Measurements from ENCODE around the gene SIPA1L3.

The SIPA1L3 gene

DNA sequence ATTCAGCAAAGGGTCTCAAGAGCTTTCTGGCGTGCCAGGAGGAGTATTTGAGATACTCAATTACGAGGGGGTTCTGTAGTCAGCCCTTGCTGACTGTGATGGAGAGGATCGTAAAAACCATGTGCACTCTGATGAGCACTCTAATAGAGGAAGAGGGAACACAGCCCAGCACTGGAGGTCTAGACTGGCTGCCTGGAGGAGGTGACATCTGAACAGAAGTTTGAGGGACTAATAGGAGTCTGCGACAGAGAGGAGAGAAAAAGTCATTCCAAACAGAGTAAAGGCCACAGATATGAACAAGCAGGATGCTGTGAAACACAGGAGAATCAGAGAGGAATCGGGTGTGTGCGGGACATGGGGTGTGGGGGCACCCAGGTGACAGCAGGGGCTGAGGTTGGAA is 237.7 kb downstream of the SIPA1L3 start:
- no peak for DNase-seq
- Histone ChIP-seq H3K27me3 (replicated peaks; ENCODE audit: insufficient read depth, low read length) (no peaks in the 10 kb centered on the region), H3K36me3 (replicated peaks; ENCODE audit: insufficient read depth, low read length) (no peaks in the 10 kb centered on the region)

GRCh38 chr19:38145623-38146022 is 238.6 kb downstream of the SIPA1L3 start:
- TF ChIP-seq EZH2phosphoT487 (IDR thresholded peaks at IDR 0.05; ENCODE audit: low read length), result no peak
- TF ChIP-seq EZH2 (optimal IDR thresholded peaks at IDR 0.05; ENCODE audit: low read depth, low read length), result no peak
- TF ChIP-seq, protein P1, sequence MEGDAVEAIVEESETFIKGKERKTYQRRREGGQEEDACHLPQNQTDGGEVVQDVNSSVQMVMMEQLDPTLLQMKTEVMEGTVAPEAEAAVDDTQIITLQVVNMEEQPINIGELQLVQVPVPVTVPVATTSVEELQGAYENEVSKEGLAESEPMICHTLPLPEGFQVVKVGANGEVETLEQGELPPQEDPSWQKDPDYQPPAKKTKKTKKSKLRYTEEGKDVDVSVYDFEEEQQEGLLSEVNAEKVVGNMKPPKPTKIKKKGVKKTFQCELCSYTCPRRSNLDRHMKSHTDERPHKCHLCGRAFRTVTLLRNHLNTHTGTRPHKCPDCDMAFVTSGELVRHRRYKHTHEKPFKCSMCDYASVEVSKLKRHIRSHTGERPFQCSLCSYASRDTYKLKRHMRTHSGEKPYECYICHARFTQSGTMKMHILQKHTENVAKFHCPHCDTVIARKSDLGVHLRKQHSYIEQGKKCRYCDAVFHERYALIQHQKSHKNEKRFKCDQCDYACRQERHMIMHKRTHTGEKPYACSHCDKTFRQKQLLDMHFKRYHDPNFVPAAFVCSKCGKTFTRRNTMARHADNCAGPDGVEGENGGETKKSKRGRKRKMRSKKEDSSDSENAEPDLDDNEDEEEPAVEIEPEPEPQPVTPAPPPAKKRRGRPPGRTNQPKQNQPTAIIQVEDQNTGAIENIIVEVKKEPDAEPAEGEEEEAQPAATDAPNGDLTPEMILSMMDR (IDR thresholded peaks at IDR 0.05; ENCODE audit: low read length), result no peak

More for the DNA sequence above, 237.7 kb downstream of the SIPA1L3 start:
- Histone ChIP-seq H3K4me2 (ENCODE audit: low read depth, low read length) (no peak overlapping the region), H3K9ac (ENCODE audit: low read length) (no peak overlapping the region), H3F3A (ENCODE audit: insufficient read depth, low read length) (no peaks in the 10 kb centered on the region), H3K27ac (ENCODE audit: low read length) (no peak overlapping the region), H4K20me1 (ENCODE audit: insufficient read depth, low read length) (no peaks in the 10 kb centered on the region), H3K9me3 (replicated peaks; ENCODE audit: insufficient read depth, low read length) (no peaks in the 10 kb centered on the region), H3K79me2 (ENCODE audit: low read length) (no peaks in the 10 kb centered on the region), H3K4me1 (ENCODE audit: low read length) (no peaks in the 10 kb centered on the region), H2AFZ (ENCODE audit: low read length) (no peak overlapping the region), H3K4me3 (ENCODE audit: low read length) (no peak overlapping the region), H3K9me2 (replicated peaks; ENCODE audit: insufficient read depth, low read length) (no peaks in the 10 kb centered on the region)
- TF ChIP-seq EZH2phosphoT487 (IDR thresholded peaks at IDR 0.05; ENCODE audit: low read length) (no peak), EZH2 (optimal IDR thresholded peaks at IDR 0.05; ENCODE audit: low read depth, low read length) (no peak)
- TF ChIP-seq, protein P1 (IDR thresholded peaks at IDR 0.05; ENCODE audit: low read length), result no peak

GRCh38 chr19:38148337-38148736 is 241.3 kb downstream of the SIPA1L3 start:
- H3K9ac ChIP-seq (ENCODE audit: low read length), result no peak overlapping the region
- no peaks in the 10 kb centered on the region for H3K27me3 ChIP-seq (replicated peaks; ENCODE audit: insufficient read depth, low read length)
- no peak for DNase-seq
- H3K4me2 ChIP-seq (ENCODE audit: low read depth, low read length), result no peak overlapping the region
- no peaks in the 10 kb centered on the region for H3K9me3 ChIP-seq (replicated peaks; ENCODE audit: insufficient read depth, low read length)
- H4K20me1 ChIP-seq (ENCODE audit: insufficient read depth, low read length), result no peaks in the 10 kb centered on the region
- TF ChIP-seq EZH2 (optimal IDR thresholded peaks at IDR 0.05; ENCODE audit: low read depth, low read length) (no peak), EZH2phosphoT487 (IDR thresholded peaks at IDR 0.05; ENCODE audit: low read length) (no peak)
- TF ChIP-seq, protein P1 (IDR thresholded peaks at IDR 0.05; ENCODE audit: low read length), result no peak
- no peak overlapping the region for H2AFZ ChIP-seq (ENCODE audit: low read length)
- no peak overlapping the region for H3K4me3 ChIP-seq (ENCODE audit: low read length)
- no peaks in the 10 kb centered on the region for H3F3A ChIP-seq (ENCODE audit: insufficient read depth, low read length)
- no peaks in the 10 kb centered on the region for H3K9me2 ChIP-seq (replicated peaks; ENCODE audit: insufficient read depth, low read length)
- no peak overlapping the region for H3K27ac ChIP-seq (ENCODE audit: low read length)
- H3K4me1 ChIP-seq (ENCODE audit: low read length), result no peaks in the 10 kb centered on the region
- H3K36me3 ChIP-seq (replicated peaks; ENCODE audit: insufficient read depth, low read length), result no peaks in the 10 kb centered on the region
- H3K79me2 ChIP-seq (ENCODE audit: low read length), result no peaks in the 10 kb centered on the region

More at GRCh38 chr19:38145623-38146022, 238.6 kb downstream of the SIPA1L3 start:
- no peaks in the 10 kb centered on the region for H3K9me3 ChIP-seq (replicated peaks; ENCODE audit: insufficient read depth, low read length)
- H3K4me1 ChIP-seq (ENCODE audit: low read length), result no peaks in the 10 kb centered on the region
- H3K27ac ChIP-seq (ENCODE audit: low read length), result no peak overlapping the region
- no peaks in the 10 kb centered on the region for H3F3A ChIP-seq (ENCODE audit: insufficient read depth, low read length)
- H2AFZ ChIP-seq (ENCODE audit: low read length), result no peak overlapping the region
- H3K36me3 ChIP-seq (replicated peaks; ENCODE audit: insufficient read depth, low read length), result no peaks in the 10 kb centered on the region
- H4K20me1 ChIP-seq (ENCODE audit: insufficient read depth, low read length), result no peaks in the 10 kb centered on the region
- DNase-seq, result no peak
- H3K9me2 ChIP-seq (replicated peaks; ENCODE audit: insufficient read depth, low read length), result no peaks in the 10 kb centered on the region
- no peak overlapping the region for H3K9ac ChIP-seq (ENCODE audit: low read length)
- no peaks in the 10 kb centered on the region for H3K27me3 ChIP-seq (replicated peaks; ENCODE audit: insufficient read depth, low read length)
- H3K79me2 ChIP-seq (ENCODE audit: low read length), result no peaks in the 10 kb centered on the region
- no peak overlapping the region for H3K4me3 ChIP-seq (ENCODE audit: low read length)
- no peak overlapping the region for H3K4me2 ChIP-seq (ENCODE audit: low read depth, low read length)
